Lower lobe of right lung (tissue), 2 donors: ENCODE data around the gene ADAMTS17. TPM values are rescaled to one million over a fixed set of nuclear protein-coding genes. Genes with fewer than 3 reads are reported as not detected.

Source experiments
- ATAC-seq, 2 donors: fragments of 200-7000 bp; cut with Tn5 transposase; one replicate each; pipeline ENCODE4 v1.9.1; 2020 to 2022; ENCODE audit warnings: mild to moderate bottlenecking in 2 of 2, moderate library complexity in 2 of 2
- DNase-seq: peaks from one replicate; pipeline ENCODE4 v3.0.0-alpha.2; 2020
- H3K27ac ChIP-seq: fragments of 200-600 bp; one replicate; pipeline ENCODE4 v1.8.0; 2022
- H3K27me3 ChIP-seq: fragments of 200-600 bp; one replicate; pipeline ENCODE4 v1.8.0; 2022; ENCODE audit warnings: low read depth
- H3K36me3 ChIP-seq: fragments of 200-600 bp; one replicate; pipeline ENCODE4 v1.8.0; 2022; ENCODE audit warnings: mild to moderate bottlenecking
- H3K4me1 ChIP-seq: fragments of 200-600 bp; one replicate; pipeline ENCODE4 v1.8.0; 2022
- H3K4me3 ChIP-seq: fragments of 200-600 bp; one replicate; pipeline ENCODE4 v1.8.0; 2022; ENCODE audit warnings: mild to moderate bottlenecking
- H3K9me3 ChIP-seq: fragments of 200-600 bp; one replicate; pipeline ENCODE4 v1.8.0; 2022
- intact Hi-C: fragments of 100-400 bp; cut with DNase I; formaldehyde crosslinking; loops from one replicate; pipeline ENCODE4 v1.11.0; 2022
- total RNA-seq: library from RNA; stranded (reverse); fragmentation: NEBNext Ultra II Directional; extraction: Animal tissue kit (Norgen Biotek cat#: 25700); gene quantifications from one replicate; pipeline ENCODE4 v1.2.1, GENCODE V29; 2021
- TF ChIP-seq, protein P1 (sequence below): fragments of 200-600 bp; IDR thresholded peaks from one replicate; pipeline ENCODE4 v1.8.0; 2022; ENCODE audit warnings: antibody characterized with exemption, mild to moderate bottlenecking
- donor health status: DM: no; HTN: yes; CAD: no; lungs with severe emphysema.

Gene ADAMTS17
- total RNA-seq, 1 donor from 2014 or later = 3.0 TPM

DNA sequence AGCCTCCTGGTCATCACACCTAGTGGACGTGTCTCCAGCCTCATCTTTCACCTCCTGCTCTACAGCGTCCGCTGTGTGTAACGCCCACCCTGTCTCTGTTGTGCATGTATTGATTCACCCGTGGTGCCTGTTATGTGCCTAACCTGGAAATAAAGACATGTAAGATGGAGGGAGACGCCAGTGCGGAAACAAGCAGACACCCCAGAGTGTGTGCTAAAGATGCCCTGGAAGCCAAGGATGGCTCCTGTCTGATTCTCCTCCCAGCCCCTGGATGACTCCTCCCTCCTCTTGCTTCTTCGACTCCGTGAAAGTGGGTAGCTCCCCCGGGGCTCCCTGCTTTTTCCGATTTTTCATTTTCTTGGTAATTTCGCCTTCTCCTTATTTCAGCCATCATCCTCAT is 241.8 kb downstream of the ADAMTS17 start:
- intact Hi-C loops = no loop called here
- Histone ChIP-seq H3K9me3 (no peaks in the 10 kb centered on the region), H3K4me1 (no peaks in the 10 kb centered on the region), H3K4me3 (no peak overlapping the region), H3K27ac (no peak overlapping the region), H3K27me3 (no peaks in the 10 kb centered on the region), H3K36me3 (no peaks in the 10 kb centered on the region)
- no peak for DNase-seq
- TF ChIP-seq, protein P1, sequence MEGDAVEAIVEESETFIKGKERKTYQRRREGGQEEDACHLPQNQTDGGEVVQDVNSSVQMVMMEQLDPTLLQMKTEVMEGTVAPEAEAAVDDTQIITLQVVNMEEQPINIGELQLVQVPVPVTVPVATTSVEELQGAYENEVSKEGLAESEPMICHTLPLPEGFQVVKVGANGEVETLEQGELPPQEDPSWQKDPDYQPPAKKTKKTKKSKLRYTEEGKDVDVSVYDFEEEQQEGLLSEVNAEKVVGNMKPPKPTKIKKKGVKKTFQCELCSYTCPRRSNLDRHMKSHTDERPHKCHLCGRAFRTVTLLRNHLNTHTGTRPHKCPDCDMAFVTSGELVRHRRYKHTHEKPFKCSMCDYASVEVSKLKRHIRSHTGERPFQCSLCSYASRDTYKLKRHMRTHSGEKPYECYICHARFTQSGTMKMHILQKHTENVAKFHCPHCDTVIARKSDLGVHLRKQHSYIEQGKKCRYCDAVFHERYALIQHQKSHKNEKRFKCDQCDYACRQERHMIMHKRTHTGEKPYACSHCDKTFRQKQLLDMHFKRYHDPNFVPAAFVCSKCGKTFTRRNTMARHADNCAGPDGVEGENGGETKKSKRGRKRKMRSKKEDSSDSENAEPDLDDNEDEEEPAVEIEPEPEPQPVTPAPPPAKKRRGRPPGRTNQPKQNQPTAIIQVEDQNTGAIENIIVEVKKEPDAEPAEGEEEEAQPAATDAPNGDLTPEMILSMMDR = no peak
- ATAC-seq = no peak

DNA sequence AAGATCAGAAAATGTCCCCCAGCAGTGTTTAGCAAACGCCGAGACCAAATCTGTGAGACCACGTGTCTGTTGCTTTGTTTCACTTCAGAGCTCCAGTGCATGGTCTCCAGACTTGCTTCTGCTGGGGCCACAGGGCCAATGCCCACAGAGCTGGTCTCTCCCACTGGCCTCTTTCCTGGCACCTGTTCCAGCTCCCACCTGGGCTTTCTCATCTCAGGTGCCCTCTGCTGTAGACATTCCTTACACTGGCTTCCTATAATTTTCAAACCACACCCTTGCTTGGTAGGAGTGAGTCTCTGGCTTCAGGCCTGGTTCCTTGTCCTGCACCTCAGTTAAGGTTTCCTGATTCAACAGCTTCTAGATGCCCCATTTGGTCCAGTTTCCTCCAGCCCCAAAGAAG is 243.1 kb downstream of the ADAMTS17 start:
- H3K27ac ChIP-seq = no peak overlapping the region
- no peaks in the 10 kb centered on the region for H3K9me3 ChIP-seq
- no peaks in the 10 kb centered on the region for H3K27me3 ChIP-seq
- TF ChIP-seq, protein P1 = no peak
- H3K4me1 ChIP-seq = no peaks in the 10 kb centered on the region
- intact Hi-C loops = no loop called here
- H3K36me3 ChIP-seq = no peaks in the 10 kb centered on the region
- DNase-seq (no peak), ATAC-seq (no peak)
- H3K4me3 ChIP-seq = no peak overlapping the region

DNA sequence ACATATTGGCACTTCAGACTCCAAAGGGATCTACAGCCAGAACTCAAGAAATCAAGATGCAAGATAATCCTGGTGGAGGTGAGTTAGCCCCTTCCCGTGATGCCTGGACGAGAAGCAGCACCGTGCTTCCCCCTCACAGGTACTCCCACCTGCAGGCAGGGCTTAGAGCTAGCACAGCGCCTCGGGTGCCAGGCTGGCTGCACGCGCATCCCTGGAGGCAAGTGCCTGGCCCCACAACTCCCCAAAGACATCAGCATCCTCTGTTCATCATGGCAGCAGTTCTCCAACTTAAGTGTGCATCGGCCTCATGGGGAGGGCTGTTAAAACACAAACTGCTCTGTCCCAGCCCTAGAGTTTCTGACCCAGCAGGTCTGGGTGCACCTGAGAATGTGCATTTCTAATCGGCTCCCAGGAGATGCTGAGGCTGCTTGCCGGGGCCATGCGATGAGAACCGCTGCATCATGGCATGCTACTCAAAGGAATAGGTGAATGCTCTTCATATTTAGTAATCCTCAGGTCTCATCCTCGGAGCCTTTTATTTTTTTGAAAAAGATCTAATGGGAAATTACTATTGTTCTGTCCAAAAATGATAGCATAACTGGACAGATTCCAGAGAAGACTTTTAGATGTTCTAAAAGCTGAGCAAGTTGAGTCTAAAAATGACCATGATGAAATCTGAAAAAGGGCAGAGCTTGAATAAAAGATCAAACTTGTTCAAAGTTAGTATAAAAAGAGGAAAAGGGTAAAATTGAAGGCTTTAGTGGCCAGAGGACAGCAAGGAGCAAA is 244.2 kb downstream of the ADAMTS17 start:
- ATAC-seq (no peak), DNase-seq (no peak)
- Histone ChIP-seq H3K4me3 (no peak overlapping the region), H3K4me1 (no peaks in the 10 kb centered on the region), H3K9me3 (no peaks in the 10 kb centered on the region), H3K36me3 (no peaks in the 10 kb centered on the region), H3K27me3 (no peaks in the 10 kb centered on the region), H3K27ac (no peak overlapping the region)
- TF ChIP-seq, protein P1 = no peak
- intact Hi-C loops = no loop called here

DNA sequence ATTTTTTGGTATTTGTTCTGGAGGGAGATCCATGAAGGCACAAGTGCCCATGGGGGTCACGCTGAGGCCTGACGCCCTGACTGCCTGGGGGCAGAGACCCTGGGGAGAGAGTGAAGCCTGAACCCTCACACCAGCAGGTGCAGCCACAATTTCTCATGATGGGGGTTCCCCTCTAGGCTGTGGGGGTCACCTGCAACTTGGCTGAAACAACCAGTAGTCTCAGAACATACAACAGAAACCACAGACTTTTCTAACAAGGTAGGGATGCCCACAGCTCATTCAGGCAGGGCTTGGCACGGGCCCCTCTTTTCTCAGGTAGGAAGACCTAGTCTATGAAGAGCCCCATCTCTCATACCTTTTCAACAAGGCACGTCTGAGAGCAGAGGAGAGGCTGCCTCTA is 245.1 kb downstream of the ADAMTS17 start:
- H3K27ac ChIP-seq = no peak overlapping the region
- no peak overlapping the region for H3K4me3 ChIP-seq
- no peaks in the 10 kb centered on the region for H3K9me3 ChIP-seq
- no peak for ATAC-seq
- H3K27me3 ChIP-seq = no peaks in the 10 kb centered on the region
- TF ChIP-seq, protein P1 = no peak
- no peak for DNase-seq
- H3K4me1 ChIP-seq = no peaks in the 10 kb centered on the region
- intact Hi-C loops = no loop called here
- H3K36me3 ChIP-seq = no peaks in the 10 kb centered on the region

DNA sequence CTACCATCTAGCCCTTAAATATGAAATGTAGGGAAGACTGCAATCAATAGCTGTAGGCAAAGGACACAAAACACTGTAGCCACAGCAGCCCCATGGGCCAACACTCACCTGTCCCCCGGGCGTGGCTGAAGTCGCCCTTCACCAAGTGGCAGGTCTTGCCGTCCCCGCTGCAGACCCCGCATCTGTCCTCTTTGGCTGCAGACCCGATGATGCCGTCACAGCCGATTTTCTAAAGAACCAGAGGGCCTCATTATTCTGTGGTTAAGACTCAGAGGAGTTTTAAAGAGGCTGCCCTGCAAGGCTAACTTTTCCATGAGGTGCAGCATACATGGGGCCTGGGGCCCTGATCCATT is 245.6 kb downstream of the ADAMTS17 start:
- DNase-seq = no peak
- H3K4me3 ChIP-seq = no peak overlapping the region
- H3K4me1 ChIP-seq = no peaks in the 10 kb centered on the region
- intact Hi-C loops = no loop called here
- no peaks in the 10 kb centered on the region for H3K36me3 ChIP-seq
- H3K27me3 ChIP-seq = no peaks in the 10 kb centered on the region
- no peak overlapping the region for H3K27ac ChIP-seq
- H3K9me3 ChIP-seq = no peaks in the 10 kb centered on the region
- ATAC-seq = no peak
- TF ChIP-seq, protein P1 = no peak
